Activated naive CD8-positive, alpha-beta T cell treated with anti-CD3 and anti-CD28 coated beads for 36 hours (primary cell): Measurements from ENCODE around the gene PSMC1. TPM values are rescaled to one million over a fixed set of nuclear protein-coding genes. Genes with fewer than 3 reads are reported as not detected.

ENCODE experiments used
- DNase-seq: peaks from one replicate; pipeline ENCODE4 v3.0.0; 2021
- H3K27ac Mint-ChIP-seq: one replicate; pipeline ENCODE4 v1.8.0; 2022; ENCODE audit warnings: mild to moderate bottlenecking, moderate library complexity, mixed read lengths
- H3K27me3 Mint-ChIP-seq: one replicate; pipeline ENCODE4 v1.8.0; 2022; ENCODE audit warnings: mild to moderate bottlenecking, mixed read lengths
- H3K36me3 Mint-ChIP-seq: one replicate; pipeline ENCODE4 v1.8.0; 2021; ENCODE audit warnings: mild to moderate bottlenecking, mixed read lengths
- H3K4me1 Mint-ChIP-seq: one replicate; pipeline ENCODE4 v1.8.0; 2021; ENCODE audit warnings: mixed read lengths
- H3K4me3 Mint-ChIP-seq: one replicate; pipeline ENCODE4 v1.8.0; 2022; ENCODE audit warnings: mild to moderate bottlenecking, moderate library complexity, mixed read lengths
- H3K9me3 Mint-ChIP-seq: one replicate; pipeline ENCODE4 v1.8.0; 2022; ENCODE audit warnings: mixed read lengths
- total RNA-seq, 2 experiments: library from RNA; stranded (reverse); gene quantifications; one replicate each; pipeline ENCODE4 v1.2.3, GENCODE V29; 2021

Gene PSMC1
- total RNA-seq, 2 experiments from 2014 or later: 129 to 130 TPM

DNA sequence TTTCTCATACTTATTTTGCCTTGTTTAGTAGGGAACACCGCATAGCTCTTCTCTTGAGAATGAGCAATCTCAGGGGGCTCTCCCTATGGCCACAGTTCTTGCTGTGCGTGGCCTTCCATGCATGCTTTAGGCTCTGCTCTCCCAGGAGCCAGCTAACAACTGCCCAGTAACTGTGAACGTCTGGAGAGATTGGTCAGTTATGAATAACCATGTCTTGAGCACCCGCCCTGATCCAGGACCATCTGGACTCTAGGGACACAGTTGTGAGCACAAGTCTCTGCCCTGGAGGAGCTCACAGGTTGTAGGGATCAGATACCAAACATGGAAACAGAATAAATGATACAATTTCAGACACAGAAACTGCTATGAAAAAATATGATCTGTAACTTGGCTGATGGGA lies 12.1 kb downstream of the PSMC1 start:
- H3K27me3 Mint-ChIP-seq: no peaks in the 10 kb centered on the region
- peaks cover 25% of the 10 kb centered on the region for H3K36me3 Mint-ChIP-seq
- H3K4me3 Mint-ChIP-seq: no peak overlapping the region
- H3K9me3 Mint-ChIP-seq: no peaks in the 10 kb centered on the region
- no peak for DNase-seq
- H3K27ac Mint-ChIP-seq: no peak overlapping the region
- H3K4me1 Mint-ChIP-seq: peaks cover 2% of the 10 kb centered on the region

DNA sequence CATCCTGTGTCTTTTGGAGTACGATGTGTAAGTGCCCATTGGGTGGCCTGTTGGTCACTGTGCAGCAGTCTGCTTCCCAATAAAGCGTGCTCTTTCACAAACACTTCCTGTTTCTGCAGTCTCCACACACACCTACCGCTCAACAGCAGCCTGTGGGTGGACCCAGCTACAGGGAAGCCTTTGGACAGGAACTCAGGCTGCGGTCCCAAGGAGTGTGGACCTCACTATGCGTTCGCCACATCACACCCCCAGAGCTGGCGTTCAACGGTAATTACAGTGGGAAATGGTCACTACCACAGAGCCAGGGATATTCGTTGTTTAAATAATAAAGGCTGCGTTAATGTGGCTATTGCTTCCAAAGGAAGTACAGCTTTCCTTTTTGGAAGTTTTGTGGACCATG lies 16.2 kb downstream of the PSMC1 start:
- Mint-ChIP-seq H3K4me3 (no peak overlapping the region), H3K9me3 (no peaks in the 10 kb centered on the region), H3K27me3 (no peaks in the 10 kb centered on the region), H3K36me3 (peaks cover 24% of the 10 kb centered on the region), H3K27ac (no peak overlapping the region), H3K4me1 (peaks cover 21% of the 10 kb centered on the region)
- DNase-seq: no peak

DNA sequence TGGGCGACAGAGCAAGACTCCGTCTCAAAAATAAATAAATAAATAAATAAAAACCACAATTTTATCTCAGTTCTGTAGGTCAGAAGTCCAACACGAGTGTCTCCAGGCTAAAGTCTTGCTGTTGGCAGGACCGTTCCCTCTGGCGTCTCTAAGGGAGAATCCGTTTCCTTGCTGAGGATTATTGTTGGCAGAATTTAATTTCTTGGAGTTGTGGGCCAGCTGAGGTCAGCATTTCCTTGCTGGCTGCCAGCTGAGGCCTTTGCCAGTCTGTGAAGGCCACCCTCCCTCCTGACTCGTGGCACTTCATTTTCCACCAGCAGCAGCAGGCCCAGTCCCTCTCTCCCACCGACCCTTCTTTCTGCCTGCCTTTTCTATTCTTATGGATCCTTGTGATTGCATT lies 17.2 kb downstream of the PSMC1 start:
- H3K4me1 Mint-ChIP-seq: peaks cover 21% of the 10 kb centered on the region
- no peaks in the 10 kb centered on the region for H3K9me3 Mint-ChIP-seq
- H3K27me3 Mint-ChIP-seq: no peaks in the 10 kb centered on the region
- peaks cover 22% of the 10 kb centered on the region for H3K36me3 Mint-ChIP-seq
- H3K4me3 Mint-ChIP-seq: no peak overlapping the region
- H3K27ac Mint-ChIP-seq: no peak overlapping the region
- no peak for DNase-seq

DNA sequence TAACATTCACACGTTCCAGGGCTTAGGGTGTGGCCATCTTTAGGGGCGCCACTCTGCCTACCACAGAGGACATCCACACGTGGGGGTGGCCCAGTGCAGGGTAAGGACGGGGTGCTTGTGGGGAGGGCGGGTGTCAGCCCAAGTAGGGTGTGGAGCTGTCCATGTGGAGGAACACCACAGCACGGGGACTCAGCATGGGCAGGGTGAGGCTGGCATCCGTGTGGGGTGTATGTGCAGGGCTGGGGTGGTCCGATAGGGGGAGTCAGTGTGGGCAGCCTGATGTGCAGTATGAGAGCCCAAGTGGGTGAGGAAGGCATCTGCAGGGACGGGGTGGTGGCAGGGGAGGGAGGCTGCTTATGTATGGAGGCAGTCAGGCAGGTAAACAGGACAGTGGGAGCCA lies 17.7 kb downstream of the PSMC1 start:
- Mint-ChIP-seq H3K27ac (peak overlapping the region; percentile 77), H3K27me3 (no peaks in the 10 kb centered on the region), H3K4me1 (peaks cover 21% of the 10 kb centered on the region), H3K36me3 (peaks cover 22% of the 10 kb centered on the region), H3K9me3 (no peaks in the 10 kb centered on the region), H3K4me3 (no peak overlapping the region)
- DNase-seq: no peak

DNA sequence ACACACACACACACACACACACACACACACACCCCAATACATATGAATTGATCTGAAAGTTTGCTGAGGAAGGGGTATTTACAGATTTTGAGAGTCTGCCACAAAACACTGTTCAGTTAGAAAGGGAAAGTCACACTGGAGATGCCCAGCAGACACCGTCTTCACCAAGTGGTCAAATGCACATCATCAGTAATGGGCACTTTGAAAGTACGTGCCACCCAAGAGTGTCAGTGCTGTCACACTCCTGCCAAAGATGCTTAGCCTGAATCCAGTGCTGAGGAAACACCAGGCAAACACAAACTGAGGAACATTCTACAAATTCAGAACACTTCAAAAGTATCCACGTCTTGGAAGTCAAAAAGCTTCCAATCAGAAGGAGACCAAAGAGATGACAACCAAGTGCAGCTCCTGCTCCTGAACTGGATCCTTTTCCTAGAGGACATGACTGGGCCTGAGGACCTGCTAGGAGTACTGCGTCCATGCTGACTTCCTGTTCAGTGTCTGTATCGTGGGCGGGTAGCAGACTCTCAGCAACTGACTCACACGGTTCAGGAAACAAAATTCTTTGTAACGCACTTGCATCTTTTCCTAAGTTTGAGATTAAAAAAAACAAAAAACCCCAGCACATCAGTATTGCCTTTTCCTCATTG lies 18.6 kb downstream of the PSMC1 start:
- H3K9me3 Mint-ChIP-seq: no peaks in the 10 kb centered on the region
- peak; percentile 24 for DNase-seq
- peak overlapping the region; percentile 77 for H3K27ac Mint-ChIP-seq
- peaks cover 21% of the 10 kb centered on the region for H3K4me1 Mint-ChIP-seq
- H3K36me3 Mint-ChIP-seq: peaks cover 19% of the 10 kb centered on the region
- H3K27me3 Mint-ChIP-seq: no peaks in the 10 kb centered on the region
- H3K4me3 Mint-ChIP-seq: no peak overlapping the region

DNA sequence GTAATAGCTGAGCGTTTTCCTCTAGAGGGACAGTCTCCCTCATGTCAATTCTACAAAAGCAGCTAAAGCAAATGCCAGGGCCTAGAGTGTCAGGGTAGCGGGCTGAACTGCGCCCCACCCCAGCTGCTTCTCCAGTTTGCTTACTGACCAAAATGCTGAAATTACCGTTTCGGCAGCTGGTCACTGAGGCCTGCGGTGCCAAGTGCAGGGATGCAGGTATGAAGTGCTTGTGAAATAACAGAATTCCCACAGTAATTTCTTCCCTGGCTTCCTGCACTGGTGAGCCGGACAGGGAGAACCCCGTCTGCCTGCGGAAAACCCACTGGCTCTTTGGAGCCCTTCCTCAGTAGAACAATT lies 19.1 kb downstream of the PSMC1 start:
- H3K27me3 Mint-ChIP-seq: no peaks in the 10 kb centered on the region
- no peaks in the 10 kb centered on the region for H3K9me3 Mint-ChIP-seq
- peak overlapping the region; percentile 77 for H3K27ac Mint-ChIP-seq
- H3K36me3 Mint-ChIP-seq: peaks cover 14% of the 10 kb centered on the region
- no peak for DNase-seq
- H3K4me3 Mint-ChIP-seq: no peak overlapping the region
- H3K4me1 Mint-ChIP-seq: peaks cover 21% of the 10 kb centered on the region

DNA sequence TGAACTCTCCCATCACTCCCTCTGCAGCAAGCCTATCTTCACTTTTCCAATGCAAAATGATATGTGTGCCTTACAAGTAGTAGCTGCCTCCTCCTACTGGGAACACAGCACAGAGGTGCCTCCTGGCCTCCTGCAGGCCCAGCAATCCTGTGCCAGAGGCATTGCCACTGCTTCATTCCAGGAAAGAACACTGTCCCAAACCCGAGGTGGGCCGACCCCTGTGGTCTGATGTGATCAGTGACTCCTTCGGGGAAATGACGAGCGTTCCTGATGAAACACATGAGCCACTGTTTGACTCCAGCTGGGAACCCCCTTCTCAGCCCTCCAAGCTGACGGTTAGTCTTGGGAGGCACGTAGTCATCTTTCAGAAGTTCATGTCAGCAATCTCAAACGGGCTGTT lies 19.5 kb downstream of the PSMC1 start:
- Mint-ChIP-seq H3K4me3 (no peak overlapping the region), H3K9me3 (no peaks in the 10 kb centered on the region), H3K27me3 (no peaks in the 10 kb centered on the region), H3K4me1 (peaks cover 21% of the 10 kb centered on the region), H3K36me3 (peaks cover 14% of the 10 kb centered on the region), H3K27ac (peak overlapping the region; percentile 77)
- no peak for DNase-seq

DNA sequence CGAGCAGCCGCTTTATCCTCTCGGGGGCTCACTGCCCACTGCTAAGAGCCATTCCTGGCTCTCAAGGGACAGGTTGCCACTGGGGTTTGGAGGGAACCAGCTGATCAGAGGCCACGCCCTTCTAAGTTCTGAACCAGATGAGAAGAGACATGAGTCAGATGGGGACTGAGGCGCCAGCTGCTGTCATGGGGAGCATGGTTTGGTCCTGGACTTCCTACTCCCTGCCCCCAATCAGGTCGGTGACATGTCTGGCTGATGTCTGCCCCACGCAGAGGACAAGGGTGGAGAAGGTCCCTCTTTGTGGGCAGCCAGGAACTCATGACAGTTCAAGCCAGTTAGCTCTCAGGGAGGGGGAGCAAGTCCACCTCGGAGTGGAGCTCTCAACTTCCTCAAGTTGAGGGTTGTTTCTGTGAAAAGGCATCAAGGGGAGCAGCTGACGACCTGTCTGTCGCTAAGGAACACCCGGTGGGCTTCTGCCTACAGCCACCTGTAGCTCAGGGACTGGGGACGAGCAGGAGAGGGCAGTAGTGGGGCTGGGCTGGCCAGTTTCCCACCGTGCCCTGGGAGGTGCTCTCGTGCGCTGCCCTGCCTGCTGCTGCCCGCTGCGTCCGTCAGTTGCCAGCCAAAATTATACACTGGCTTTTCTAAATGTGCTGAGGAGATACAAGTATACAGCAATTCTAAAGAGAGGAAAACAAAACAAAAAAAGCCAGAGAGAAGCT lies 20.5 kb downstream of the PSMC1 start:
- H3K27me3 Mint-ChIP-seq: no peaks in the 10 kb centered on the region
- H3K4me1 Mint-ChIP-seq: peaks cover 21% of the 10 kb centered on the region

DNA sequence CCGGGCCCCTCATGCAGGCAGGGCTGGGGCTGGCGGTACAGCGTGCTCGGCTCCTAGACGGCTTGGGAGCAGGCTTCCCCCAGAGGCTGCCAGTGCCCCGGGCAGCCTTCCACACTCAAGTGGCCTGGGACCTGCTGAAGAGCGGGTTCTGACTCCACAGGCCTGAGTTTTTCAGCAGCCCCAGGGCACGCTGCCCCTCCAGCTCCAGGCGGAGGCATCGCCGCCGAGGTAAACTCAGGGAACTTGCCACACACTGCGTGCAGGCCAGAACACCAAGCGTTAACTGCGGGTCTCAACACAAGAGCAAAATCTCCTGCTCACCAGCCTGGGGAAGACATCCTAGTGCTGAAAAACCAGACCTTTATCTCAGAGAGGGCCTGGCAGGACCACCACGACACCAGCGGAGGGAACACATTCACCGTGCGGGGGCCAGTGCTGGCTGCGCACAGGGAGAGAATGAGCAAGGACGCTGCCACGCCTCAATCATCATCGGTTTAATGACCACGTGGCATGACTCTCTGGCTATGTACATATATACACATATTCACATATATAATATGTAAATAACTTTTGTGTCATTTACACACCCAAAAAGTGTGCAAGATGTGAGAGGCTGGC lies 21.3 kb downstream of the PSMC1 start:
- DNase-seq: no peak
- no peaks in the 10 kb centered on the region for H3K9me3 Mint-ChIP-seq
- H3K4me3 Mint-ChIP-seq: no peak overlapping the region
- no peaks in the 10 kb centered on the region for H3K27me3 Mint-ChIP-seq
- H3K27ac Mint-ChIP-seq: no peak overlapping the region
- peaks cover 21% of the 10 kb centered on the region for H3K4me1 Mint-ChIP-seq
- H3K36me3 Mint-ChIP-seq: peaks cover 14% of the 10 kb centered on the region

More for the DNA sequence above, 20.5 kb downstream of the PSMC1 start:
- Mint-ChIP-seq H3K36me3 (peaks cover 14% of the 10 kb centered on the region), H3K9me3 (no peaks in the 10 kb centered on the region), H3K27ac (peak overlapping the region; percentile 54), H3K4me3 (no peak overlapping the region)
- DNase-seq: no peak

DNA sequence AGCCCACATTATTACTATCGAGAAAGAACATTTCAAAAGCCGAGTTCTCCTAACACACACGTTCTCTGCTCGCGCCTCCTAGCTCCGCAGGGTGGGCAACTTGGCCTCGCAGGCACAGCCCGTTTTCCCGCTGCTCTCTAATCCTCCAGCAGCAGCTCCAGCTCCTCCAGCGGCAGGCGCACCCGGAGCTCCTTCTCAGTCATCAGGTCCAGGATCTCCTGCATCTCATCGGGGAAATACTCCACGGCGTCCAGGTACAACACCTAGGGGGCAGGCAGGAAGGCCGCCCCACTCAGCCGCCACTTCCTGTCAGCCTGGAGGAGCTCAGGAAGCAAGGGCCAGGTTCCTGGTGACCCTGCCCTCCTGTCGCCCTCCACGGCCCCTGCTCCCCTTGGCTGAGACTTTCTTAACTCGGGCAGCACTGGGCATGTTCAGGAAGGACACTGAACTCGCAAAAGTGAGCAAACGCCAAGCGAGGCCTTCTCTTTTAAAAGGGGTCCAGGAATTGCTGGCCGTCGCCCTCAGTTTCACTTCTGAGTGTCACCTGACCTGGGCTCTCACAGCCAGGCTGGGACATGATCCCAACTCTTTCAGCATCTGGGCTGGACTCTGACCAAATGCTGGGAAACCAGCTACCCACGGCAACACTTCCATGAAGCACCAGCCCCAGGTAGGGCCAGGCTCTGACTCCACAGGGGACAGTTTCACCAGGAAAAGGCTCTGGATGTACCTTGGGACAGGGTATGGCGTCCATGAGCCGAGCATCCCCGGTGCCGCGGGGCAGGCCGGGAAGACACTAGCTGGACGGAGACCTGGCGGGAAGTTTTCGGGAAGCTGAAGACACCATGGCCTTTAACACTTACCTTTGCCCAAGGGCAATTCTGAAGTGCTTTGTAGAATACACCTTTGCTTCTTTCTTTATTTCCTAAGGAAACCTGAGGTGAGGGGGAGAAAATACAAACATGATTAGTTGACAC lies 22.1 kb downstream of the PSMC1 start:
- Mint-ChIP-seq H3K27ac (peak overlapping the region; percentile 38), H3K4me3 (no peak overlapping the region), H3K27me3 (no peaks in the 10 kb centered on the region), H3K4me1 (peaks cover 21% of the 10 kb centered on the region), H3K36me3 (peaks cover 12% of the 10 kb centered on the region), H3K9me3 (no peaks in the 10 kb centered on the region)
- DNase-seq: no peak

DNA sequence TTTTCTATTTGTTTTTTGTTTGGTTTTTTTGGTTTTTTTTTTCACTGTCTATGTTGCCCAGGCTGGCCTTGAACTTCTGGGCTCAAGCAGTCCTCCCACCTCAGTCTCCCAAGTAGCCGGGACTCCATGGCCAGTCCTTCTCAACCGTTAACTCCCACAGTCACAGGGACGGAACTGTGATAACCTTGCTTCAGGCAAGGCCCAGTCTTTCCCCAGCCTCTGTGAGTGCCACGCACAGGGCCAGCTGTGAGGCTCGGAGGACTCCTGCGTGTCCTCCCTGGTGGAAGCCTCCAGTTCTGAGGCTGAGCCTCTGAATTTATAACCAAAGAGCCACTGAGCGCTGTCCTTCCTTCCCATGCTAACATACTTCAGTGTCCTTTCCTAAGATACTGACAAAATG lies 23.7 kb downstream of the PSMC1 start:
- no peak for DNase-seq
- H3K27ac Mint-ChIP-seq: no peak overlapping the region
- no peaks in the 10 kb centered on the region for H3K9me3 Mint-ChIP-seq
- H3K27me3 Mint-ChIP-seq: no peaks in the 10 kb centered on the region
- no peak overlapping the region for H3K4me3 Mint-ChIP-seq
- H3K36me3 Mint-ChIP-seq: peaks cover 4% of the 10 kb centered on the region
- peaks cover 10% of the 10 kb centered on the region for H3K4me1 Mint-ChIP-seq

DNA sequence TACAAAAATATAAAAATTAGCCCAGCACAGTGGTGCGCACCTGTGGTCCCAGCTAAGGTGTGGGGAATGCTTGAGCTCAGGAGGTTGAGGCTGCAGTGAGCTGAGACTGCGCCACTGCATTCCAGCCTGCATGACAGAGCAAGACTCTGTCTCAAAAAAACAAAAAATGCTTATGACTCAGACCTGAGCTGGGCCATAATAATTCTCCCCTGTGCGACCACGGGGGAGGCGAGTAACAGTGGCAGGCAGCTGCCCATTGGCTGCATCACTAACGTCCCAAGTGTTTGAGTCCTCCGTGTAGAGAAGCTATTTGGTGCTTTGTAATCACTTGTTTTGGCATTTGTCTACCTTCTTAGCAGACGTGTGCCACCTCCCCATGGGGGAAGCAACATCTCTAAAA lies 24.9 kb downstream of the PSMC1 start:
- no peak overlapping the region for H3K27ac Mint-ChIP-seq
- H3K9me3 Mint-ChIP-seq: no peaks in the 10 kb centered on the region
- no peaks in the 10 kb centered on the region for H3K27me3 Mint-ChIP-seq
- peaks cover 5% of the 10 kb centered on the region for H3K4me1 Mint-ChIP-seq
- no peak for DNase-seq
- no peak overlapping the region for H3K4me3 Mint-ChIP-seq
- H3K36me3 Mint-ChIP-seq: peaks cover 3% of the 10 kb centered on the region

DNA sequence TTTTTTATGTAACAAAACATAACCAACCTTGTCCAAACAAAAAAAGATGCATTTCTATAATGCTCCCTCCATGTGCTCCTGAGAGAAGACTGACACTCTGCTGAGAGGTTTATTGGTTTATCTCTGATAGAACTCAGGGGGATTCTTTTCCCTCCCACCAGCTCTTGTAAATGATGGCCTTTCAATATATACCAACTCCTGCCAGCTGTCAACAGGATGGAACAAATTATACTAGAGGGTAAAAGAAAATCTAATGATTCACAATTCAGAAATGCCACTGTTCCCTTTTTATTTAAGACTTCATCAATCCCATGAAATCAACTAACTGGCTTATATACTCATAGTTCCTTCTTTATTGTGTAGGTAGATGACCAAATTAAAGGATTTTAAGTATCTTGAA lies 25.4 kb downstream of the PSMC1 start:
- H3K9me3 Mint-ChIP-seq: no peaks in the 10 kb centered on the region
- H3K36me3 Mint-ChIP-seq: peaks cover 3% of the 10 kb centered on the region
- H3K4me3 Mint-ChIP-seq: no peak overlapping the region
- no peak overlapping the region for H3K27ac Mint-ChIP-seq
- no peaks in the 10 kb centered on the region for H3K4me1 Mint-ChIP-seq
- no peak for DNase-seq
- H3K27me3 Mint-ChIP-seq: no peaks in the 10 kb centered on the region

DNA sequence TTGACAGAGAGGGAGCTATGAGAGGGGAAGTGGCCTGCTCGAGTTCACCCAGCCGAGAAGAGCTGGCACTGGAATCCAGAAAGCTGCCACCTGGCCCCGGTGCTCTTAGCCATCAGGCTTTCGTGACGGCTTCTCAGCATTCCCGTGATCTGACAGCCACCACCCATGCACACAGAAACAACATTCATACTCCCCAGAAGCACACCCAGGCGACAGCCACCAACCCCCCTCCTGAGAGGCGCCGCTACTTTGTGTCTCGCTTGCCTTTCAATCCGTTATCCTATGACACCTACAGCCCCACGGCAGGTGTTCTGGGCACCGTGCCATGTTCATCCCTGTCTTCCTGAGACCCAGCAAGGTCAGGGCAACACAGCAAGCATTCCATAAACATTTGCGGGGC lies 31.4 kb downstream of the PSMC1 start:
- no peak overlapping the region for H3K27ac Mint-ChIP-seq
- no peaks in the 10 kb centered on the region for H3K9me3 Mint-ChIP-seq
- no peak overlapping the region for H3K4me3 Mint-ChIP-seq
- no peak for DNase-seq
- no peaks in the 10 kb centered on the region for H3K4me1 Mint-ChIP-seq
- H3K27me3 Mint-ChIP-seq: no peaks in the 10 kb centered on the region
- peaks cover 5% of the 10 kb centered on the region for H3K36me3 Mint-ChIP-seq
